Activated B cell treated with CpG ODN at 0.5 μM for 24 hours (primary cell): Measurements from ENCODE around the gene MRPL54. TPM values are rescaled to one million over a fixed set of nuclear protein-coding genes. Genes with fewer than 3 reads are reported as not detected.

Source experiments
- ATAC-seq: fragments of 200-7000 bp; cut with Tn5 transposase; one replicate; pipeline ENCODE4 v1.10.0; 2021; ENCODE audit warnings: low read depth, mild to moderate bottlenecking, moderate library complexity
- CTCF ChIA-PET: fragments of 350-600 bp; sonication (Branson Sonifier 250); formaldehyde crosslinking; loops from one replicate; lab custom pipeline; 2021; ENCODE audit warnings: antibody characterized with exemption; lab: Charles Lee
- POLR2A ChIA-PET: fragments of 350-600 bp; sonication (Branson Sonifier 250); formaldehyde crosslinking; loops from one replicate; lab custom pipeline; 2021; ENCODE audit warnings: antibody characterized with exemption; lab: Charles Lee
- DNase-seq: peaks from one replicate; pipeline ENCODE4 v3.0.0; 2022
- H3K27ac Mint-ChIP-seq: one replicate; pipeline ENCODE4 v1.8.0; 2020; ENCODE audit warnings: mixed read lengths
- H3K27me3 Mint-ChIP-seq: one replicate; pipeline ENCODE4 v1.8.0; 2021; ENCODE audit warnings: mixed read lengths
- H3K36me3 Mint-ChIP-seq: one replicate; pipeline ENCODE4 v1.8.0; 2021; ENCODE audit warnings: low read depth, mixed read lengths
- H3K4me1 Mint-ChIP-seq: one replicate; pipeline ENCODE4 v1.8.0; 2021; ENCODE audit warnings: mixed read lengths
- H3K4me3 Mint-ChIP-seq: one replicate; pipeline ENCODE4 v1.8.0; 2020; ENCODE audit warnings: mild to moderate bottlenecking, mixed read lengths
- H3K9me3 Mint-ChIP-seq: one replicate; pipeline ENCODE4 v1.8.0; 2020; ENCODE audit warnings: mixed read lengths
- intact Hi-C: fragments of 100-400 bp; cut with micrococcal nuclease; formaldehyde crosslinking; loops from one replicate; pipeline ENCODE4 v1.15.1; 2024
- total RNA-seq: library from RNA; stranded (reverse); gene quantifications from 2 replicates; pipeline ENCODE4 v1.2.3, GENCODE V29; 2022
- TF ChIP-seq, protein P1 (sequence below): fragments of 200-600 bp; IDR thresholded peaks from one replicate; pipeline ENCODE4 v1.8.0; 2022; ENCODE audit warnings: antibody characterized with exemption, mild to moderate bottlenecking

Gene MRPL54
- total RNA-seq, 1 donor from 2014 or later, result 81.2 TPM

DNA sequence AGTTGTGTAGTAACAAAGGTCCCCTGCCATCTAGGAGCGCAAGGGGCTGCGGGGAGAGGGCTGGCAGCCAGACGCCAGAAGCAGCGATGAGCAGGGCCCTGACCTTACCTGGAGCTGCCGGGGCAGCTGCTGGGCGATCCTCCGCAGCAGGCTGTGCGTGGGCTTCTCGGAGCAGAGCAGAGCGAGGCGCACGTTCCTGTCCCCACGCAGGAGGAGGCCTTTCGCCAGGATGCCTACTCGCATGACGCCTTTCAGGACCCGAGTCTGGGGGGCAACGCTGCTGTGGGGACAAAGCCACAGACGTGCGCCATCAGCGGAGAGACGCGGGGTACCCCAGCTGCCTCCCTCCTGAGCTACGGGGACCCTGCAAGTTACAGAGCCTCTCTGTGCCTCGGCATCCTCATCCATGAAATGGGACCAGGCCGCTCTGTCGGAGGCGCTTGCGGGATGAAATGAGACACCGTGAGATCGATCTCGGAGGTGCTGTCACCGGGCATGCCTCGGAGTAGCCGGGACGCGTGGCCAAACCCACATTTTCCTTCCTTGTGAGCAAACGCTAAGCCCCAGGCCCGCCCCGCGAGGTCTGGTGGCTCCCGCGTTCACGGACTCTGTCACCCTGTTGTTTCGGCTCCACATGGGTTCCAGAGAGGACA lies 54.2 kb downstream of the MRPL54 start:
- TF ChIP-seq, protein P1, sequence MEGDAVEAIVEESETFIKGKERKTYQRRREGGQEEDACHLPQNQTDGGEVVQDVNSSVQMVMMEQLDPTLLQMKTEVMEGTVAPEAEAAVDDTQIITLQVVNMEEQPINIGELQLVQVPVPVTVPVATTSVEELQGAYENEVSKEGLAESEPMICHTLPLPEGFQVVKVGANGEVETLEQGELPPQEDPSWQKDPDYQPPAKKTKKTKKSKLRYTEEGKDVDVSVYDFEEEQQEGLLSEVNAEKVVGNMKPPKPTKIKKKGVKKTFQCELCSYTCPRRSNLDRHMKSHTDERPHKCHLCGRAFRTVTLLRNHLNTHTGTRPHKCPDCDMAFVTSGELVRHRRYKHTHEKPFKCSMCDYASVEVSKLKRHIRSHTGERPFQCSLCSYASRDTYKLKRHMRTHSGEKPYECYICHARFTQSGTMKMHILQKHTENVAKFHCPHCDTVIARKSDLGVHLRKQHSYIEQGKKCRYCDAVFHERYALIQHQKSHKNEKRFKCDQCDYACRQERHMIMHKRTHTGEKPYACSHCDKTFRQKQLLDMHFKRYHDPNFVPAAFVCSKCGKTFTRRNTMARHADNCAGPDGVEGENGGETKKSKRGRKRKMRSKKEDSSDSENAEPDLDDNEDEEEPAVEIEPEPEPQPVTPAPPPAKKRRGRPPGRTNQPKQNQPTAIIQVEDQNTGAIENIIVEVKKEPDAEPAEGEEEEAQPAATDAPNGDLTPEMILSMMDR, result no peak
- H3K27me3 Mint-ChIP-seq, result no peaks in the 10 kb centered on the region
- ATAC-seq (no peak), DNase-seq (no peak)
- H3K9me3 Mint-ChIP-seq, result no peaks in the 10 kb centered on the region
- H3K27ac Mint-ChIP-seq, result no peak overlapping the region
- POLR2A ChIA-PET, result interaction anchor here (0.7 kb wide), 1 partner anchor 54 kb away, joined by 8 read pairs; no protein-coding TSS in a partner anchor
- peaks cover 1% of the 10 kb centered on the region for H3K36me3 Mint-ChIP-seq
- peaks cover 35% of the 10 kb centered on the region for H3K4me1 Mint-ChIP-seq
- intact Hi-C loops, result no loop called here
- H3K4me3 Mint-ChIP-seq, result no peak overlapping the region
- CTCF ChIA-PET, result no interaction called here

Other genes starting within 250 kb of the MRPL54 start
- gene TEKTIP1, start 223.5 kb upstream of the MRPL54 start, total RNA-seq, result 7.1 and 8.1 TPM in 2 replicates
- gene MFSD12, start 205.1 kb upstream of the MRPL54 start, total RNA-seq, result 59.2 and 76.9 TPM in 2 replicates
- 46.0 and 51.0 TPM in 2 replicates for gene HMG20B, start 189.7 kb upstream of the MRPL54 start, total RNA-seq
- gene GIPC3, start 177.2 kb upstream of the MRPL54 start, total RNA-seq, result 0.24 and 0.29 TPM in 2 replicates
- 0.39 and 0.47 TPM in 2 replicates for gene TBXA2R, start 155.8 kb upstream of the MRPL54 start, total RNA-seq
- 45.3 and 48.1 TPM in 2 replicates for gene CACTIN, start 135.9 kb upstream of the MRPL54 start, total RNA-seq
- gene PIP5K1C, start 62.2 kb upstream of the MRPL54 start, total RNA-seq, result 28.3 and 31.1 TPM in 2 replicates
- 0.86 and 1.7 TPM in 2 replicates for gene TJP3, start 54.3 kb upstream of the MRPL54 start, total RNA-seq
- gene APBA3, start 990 bp upstream of the MRPL54 start, total RNA-seq, result 42.6 and 51.2 TPM in 2 replicates
- not detected in 2 replicates for gene RAX2, start 9.5 kb downstream of the MRPL54 start, total RNA-seq
- 4.0 and 4.8 TPM in 2 replicates for gene MATK, start 23.7 kb downstream of the MRPL54 start, total RNA-seq
- gene ZFR2, start 106.4 kb downstream of the MRPL54 start, total RNA-seq, result 0.31 and 0.34 TPM in 2 replicates
- not detected in 2 replicates for gene ATCAY, start 118.0 kb downstream of the MRPL54 start, total RNA-seq
- gene NMRK2, start 170.4 kb downstream of the MRPL54 start, total RNA-seq, result not detected in 2 replicates
- 37.5 and 42.2 TPM in 2 replicates for gene DAPK3, start 208.4 kb downstream of the MRPL54 start, total RNA-seq
- gene EEF2, start 222.8 kb downstream of the MRPL54 start, total RNA-seq, result 2,958 and 3,229 TPM in 2 replicates
- 36.4 and 37.2 TPM in 2 replicates for gene PIAS4, start 245.1 kb downstream of the MRPL54 start, total RNA-seq